Left colon (tissue), 2 donors: ENCODE results near the gene ARTN. TPM values are rescaled to one million over a fixed set of nuclear protein-coding genes. Genes with fewer than 3 reads are reported as not detected.
A peak's percentile ranks its signal among the peaks of the same experiment; 100 is the strongest.

Experiments
- ATAC-seq: fragments of 200-7000 bp; cut with Tn5 transposase; one replicate; pipeline ENCODE4 v1.9.1; 2020; ENCODE audit warnings: mild to moderate bottlenecking, moderate library complexity
- DNase-seq, 2 donors: peaks; one replicate each; pipeline ENCODE4 v3.0.0-alpha.2; 2020
- intact Hi-C, 2 donors: fragments of 100-400 bp; cut with DNase I in 1 of 2; cut with micrococcal nuclease in 1 of 2; formaldehyde crosslinking; loops; one replicate each; pipeline versions ENCODE4 v1.11.2 to v1.14.0; 2022; cut with DNase I, micrococcal nuclease
- total RNA-seq, 2 donors: library from RNA; stranded (reverse); fragmentation: NEBNext Ultra II Directional; extraction: Animal tissue kit (Norgen Biotek cat#: 25700); gene quantifications; one replicate each; pipeline ENCODE4 v1.2.1, GENCODE V29; 2021
- donor health status: DM: no; HTN: no; CAD: no.
- donor health status: DM: yes; HTN: yes; CAD: no.

ARTN gene
- total RNA-seq, 2 donors from 2014 or later: 5.3 to 11.1 TPM

- intact Hi-C loops: no loop called here
- peak; percentile 40 for ATAC-seq
- DNase-seq: peak in 1 of 2 donors; percentile 12
These were observed 18.8 kb upstream of the ARTN start for GRCh38 chr1:43914576-43915525.

- intact Hi-C loops: no loop called here
These were observed 13.7 kb upstream of the ARTN start for GRCh38 chr1:43919906-43920305.

GRCh38 chr1:43921022-43921421 lies 12.6 kb upstream of the ARTN start:
- DNase-seq: no peak
- intact Hi-C loops: no loop called here
- ATAC-seq: no peak

More at GRCh38 chr1:43919906-43920305, 13.7 kb upstream of the ARTN start:
- ATAC-seq: no peak
- DNase-seq: no peak

- DNase-seq (no peak), ATAC-seq (no peak)
- intact Hi-C loops: no loop called here
These were observed 9.1 kb upstream of the ARTN start for GRCh38 chr1:43924516-43924915.

- ATAC-seq (no peak), DNase-seq (no peak)
- intact Hi-C loops: no loop called here
These were observed 7.8 kb upstream of the ARTN start for GRCh38 chr1:43925846-43926245.

- intact Hi-C loops: loop anchor here (5.0 to 10.0 kb wide), 2 partner anchors 166 to 168 kb away; no protein-coding TSS in a partner anchor
- ATAC-seq (peak; percentile 24), DNase-seq (peak in 1 of 2 donors; percentile 33)
These were observed 3.2 kb upstream of the ARTN start for GRCh38 chr1:43930168-43930948.

GRCh38 chr1:43930949-43931275 lies 2.7 kb upstream of the ARTN start:
- intact Hi-C loops: loop anchor here (5.0 to 10.0 kb wide), 2 partner anchors 166 to 169 kb away; no protein-coding TSS in a partner anchor
- no peak for DNase-seq

GRCh38 chr1:43931711-43932660 lies 1.6 kb upstream of the ARTN start:
- DNase-seq: no peak
- no peak for ATAC-seq
- intact Hi-C loops: loop anchor here (5.0 to 10.0 kb wide), 2 partner anchors 167 to 170 kb away; no protein-coding TSS in a partner anchor

More at GRCh38 chr1:43930949-43931275, 2.7 kb upstream of the ARTN start:
- no peak for ATAC-seq

- intact Hi-C loops: loop anchor here (5.0 to 10.0 kb wide), 2 partner anchors 168 to 171 kb away; no protein-coding TSS in a partner anchor
- DNase-seq (no peak), ATAC-seq (no peak)
These were observed 715 bp upstream of the ARTN start for GRCh38 chr1:43932786-43933385.

GRCh38 chr1:43934101-43934985 lies 742 bp downstream of the ARTN start:
- peak; percentile 61 for ATAC-seq
- intact Hi-C loops: loop anchor here (5.0 to 10.0 kb wide), 2 partner anchors 170 to 172 kb away; no protein-coding TSS in a partner anchor
- DNase-seq: peak; percentile 58 to 86

- no peak for ATAC-seq
- intact Hi-C loops: loop anchor here (5.0 to 10.0 kb wide), 2 partner anchors 170 to 173 kb away; no protein-coding TSS in a partner anchor
- no peak for DNase-seq
These were observed 1.4 kb downstream of the ARTN start for GRCh38 chr1:43934986-43935324.

GRCh38 chr1:43935711-43936427 lies 2.3 kb downstream of the ARTN start:
- DNase-seq (peak; percentile 70 to 89), ATAC-seq (peak; percentile 83)
- intact Hi-C loops: loop anchor here in 1 of 2 donors (10.0 kb wide), 1 partner anchor 171 kb away; no protein-coding TSS in a partner anchor

- ATAC-seq: peak; percentile 38
These were observed 3.0 kb downstream of the ARTN start for GRCh38 chr1:43936431-43937151.

GRCh38 chr1:43937179-43937865 lies 3.7 kb downstream of the ARTN start:
- intact Hi-C loops: loop anchor here in 1 of 2 donors (10.0 kb wide), 1 partner anchor 173 kb away; no protein-coding TSS in a partner anchor
- ATAC-seq (no peak), DNase-seq (no peak)

More at GRCh38 chr1:43936431-43937151, 3.0 kb downstream of the ARTN start:
- DNase-seq: peak in 1 of 2 donors; percentile 62
- intact Hi-C loops: loop anchor here in 1 of 2 donors (10.0 kb wide), 1 partner anchor 172 kb away; no protein-coding TSS in a partner anchor

GRCh38 chr1:43938383-43938782 lies 4.8 kb downstream of the ARTN start:
- intact Hi-C loops: loop anchor here in 1 of 2 donors (10.0 kb wide), 1 partner anchor 174 kb away; no protein-coding TSS in a partner anchor
- DNase-seq (no peak), ATAC-seq (no peak)
